ENCODE results near the gene PHF20. TPM values are rescaled to one million over a fixed set of nuclear protein-coding genes. Genes with fewer than 3 reads are reported as not detected.

The PHF20 gene
- total and polyA plus RNA-seq, 2 of the 13 experiments (the other 11 are each of a cell fraction or from before 2014, with no cell fraction given) = 22.8 to 34.1 TPM

DNA sequence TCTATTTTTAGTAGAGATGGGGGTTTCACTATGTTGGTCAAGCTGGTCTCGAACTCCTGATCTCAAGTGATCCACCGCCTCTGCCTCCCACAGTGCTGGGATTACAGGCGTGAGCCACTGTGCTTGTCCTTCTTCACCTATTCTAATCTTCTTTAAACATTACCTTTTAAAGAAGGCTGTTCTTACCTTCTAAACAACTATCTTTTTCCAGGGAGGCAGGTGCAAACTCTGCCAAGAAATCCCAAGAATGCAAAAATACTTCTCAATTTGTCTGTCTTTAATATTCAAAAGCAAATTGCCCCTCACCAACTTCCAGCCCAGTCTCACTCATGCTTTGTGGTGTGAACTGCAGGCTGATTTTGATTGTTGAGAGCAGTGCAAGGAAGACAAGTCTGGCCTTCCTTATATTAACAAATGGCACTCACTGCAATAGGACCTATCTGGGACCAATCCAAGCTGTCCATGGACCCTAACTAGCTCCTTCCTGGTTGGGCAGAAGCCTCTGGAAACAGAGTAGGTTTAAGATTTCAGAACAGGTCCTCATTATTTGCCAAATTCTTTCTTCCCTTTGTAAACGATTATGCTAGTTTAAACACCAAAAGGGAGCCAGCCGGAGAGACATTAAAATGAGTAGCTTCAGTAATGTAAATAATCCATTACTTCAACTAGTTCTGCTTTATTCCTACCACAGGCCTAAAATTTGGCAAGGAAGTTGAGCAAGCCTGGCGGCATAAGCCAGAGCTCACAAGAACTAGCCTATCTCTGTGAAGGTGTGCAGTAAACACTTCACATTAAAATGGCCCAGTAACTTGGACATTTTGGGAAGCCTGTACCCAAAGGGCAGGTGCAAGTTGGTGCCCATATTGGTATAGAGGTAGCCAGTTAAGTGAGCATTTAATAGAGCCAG, 180.9 kb downstream of the PHF20 start (continued):
- TF ChIP-seq, protein P1, sequence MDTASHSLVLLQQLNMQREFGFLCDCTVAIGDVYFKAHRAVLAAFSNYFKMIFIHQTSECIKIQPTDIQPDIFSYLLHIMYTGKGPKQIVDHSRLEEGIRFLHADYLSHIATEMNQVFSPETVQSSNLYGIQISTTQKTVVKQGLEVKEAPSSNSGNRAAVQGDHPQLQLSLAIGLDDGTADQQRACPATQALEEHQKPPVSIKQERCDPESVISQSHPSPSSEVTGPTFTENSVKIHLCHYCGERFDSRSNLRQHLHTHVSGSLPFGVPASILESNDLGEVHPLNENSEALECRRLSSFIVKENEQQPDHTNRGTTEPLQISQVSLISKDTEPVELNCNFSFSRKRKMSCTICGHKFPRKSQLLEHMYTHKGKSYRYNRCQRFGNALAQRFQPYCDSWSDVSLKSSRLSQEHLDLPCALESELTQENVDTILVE (CRISPR knock-in tag; IDR thresholded peaks at IDR 0.05) = peak; percentile 18; the same call in 1 of the 2 replicates
- 0 out of 2 replicates have a peak, but pooled peaks have one; percentile 22 for TF ChIP-seq NR2F2 (IDR thresholded peaks at IDR 0.05; ENCODE audit: borderline replicate concordance, low read depth)
- TF ChIP-seq, protein P2, sequence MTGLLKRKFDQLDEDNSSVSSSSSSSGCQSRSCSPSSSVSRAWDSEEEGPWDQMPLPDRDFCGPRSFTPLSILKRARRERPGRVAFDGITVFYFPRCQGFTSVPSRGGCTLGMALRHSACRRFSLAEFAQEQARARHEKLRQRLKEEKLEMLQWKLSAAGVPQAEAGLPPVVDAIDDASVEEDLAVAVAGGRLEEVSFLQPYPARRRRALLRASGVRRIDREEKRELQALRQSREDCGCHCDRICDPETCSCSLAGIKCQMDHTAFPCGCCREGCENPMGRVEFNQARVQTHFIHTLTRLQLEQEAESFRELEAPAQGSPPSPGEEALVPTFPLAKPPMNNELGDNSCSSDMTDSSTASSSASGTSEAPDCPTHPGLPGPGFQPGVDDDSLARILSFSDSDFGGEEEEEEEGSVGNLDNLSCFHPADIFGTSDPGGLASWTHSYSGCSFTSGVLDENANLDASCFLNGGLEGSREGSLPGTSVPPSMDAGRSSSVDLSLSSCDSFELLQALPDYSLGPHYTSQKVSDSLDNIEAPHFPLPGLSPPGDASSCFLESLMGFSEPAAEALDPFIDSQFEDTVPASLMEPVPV (CRISPR knock-in tag; IDR thresholded peaks at IDR 0.05) = no peak
- TF ChIP-seq NFYC (CRISPR knock-in tag; IDR thresholded peaks at IDR 0.05) = 0 out of 2 replicates have a peak, but pooled peaks have one; percentile 6
- TF ChIP-seq, protein P3, sequence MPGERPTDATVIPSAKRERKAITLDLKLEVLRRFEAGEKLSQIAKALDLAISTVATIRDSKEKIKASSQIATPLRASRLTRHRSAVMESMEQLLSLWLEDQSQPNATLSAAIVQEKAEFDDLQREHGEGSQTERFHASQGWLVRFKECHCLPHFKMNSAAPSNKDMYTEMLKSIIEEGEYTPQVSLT (CRISPR knock-in tag; IDR thresholded peaks at IDR 0.05; ENCODE audit: borderline replicate concordance, low read depth) = no peak
- TF ChIP-seq, protein P4, sequence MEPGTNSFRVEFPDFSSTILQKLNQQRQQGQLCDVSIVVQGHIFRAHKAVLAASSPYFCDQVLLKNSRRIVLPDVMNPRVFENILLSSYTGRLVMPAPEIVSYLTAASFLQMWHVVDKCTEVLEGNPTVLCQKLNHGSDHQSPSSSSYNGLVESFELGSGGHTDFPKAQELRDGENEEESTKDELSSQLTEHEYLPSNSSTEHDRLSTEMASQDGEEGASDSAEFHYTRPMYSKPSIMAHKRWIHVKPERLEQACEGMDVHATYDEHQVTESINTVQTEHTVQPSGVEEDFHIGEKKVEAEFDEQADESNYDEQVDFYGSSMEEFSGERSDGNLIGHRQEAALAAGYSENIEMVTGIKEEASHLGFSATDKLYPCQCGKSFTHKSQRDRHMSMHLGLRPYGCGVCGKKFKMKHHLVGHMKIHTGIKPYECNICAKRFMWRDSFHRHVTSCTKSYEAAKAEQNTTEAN (CRISPR knock-in tag; conservative IDR thresholded peaks at IDR 0.05) = peak; percentile 71; the same call in 1 of the 2 replicates
- peak; percentile 52; the same call in 1 of the 2 replicates for TF ChIP-seq ZNF256 (CRISPR knock-in tag; conservative IDR thresholded peaks at IDR 0.05)
- no peak for TF ChIP-seq ELF4 (CRISPR knock-in tag; IDR thresholded peaks at IDR 0.05; ENCODE audit: borderline replicate concordance)
- TF ChIP-seq, protein P5, sequence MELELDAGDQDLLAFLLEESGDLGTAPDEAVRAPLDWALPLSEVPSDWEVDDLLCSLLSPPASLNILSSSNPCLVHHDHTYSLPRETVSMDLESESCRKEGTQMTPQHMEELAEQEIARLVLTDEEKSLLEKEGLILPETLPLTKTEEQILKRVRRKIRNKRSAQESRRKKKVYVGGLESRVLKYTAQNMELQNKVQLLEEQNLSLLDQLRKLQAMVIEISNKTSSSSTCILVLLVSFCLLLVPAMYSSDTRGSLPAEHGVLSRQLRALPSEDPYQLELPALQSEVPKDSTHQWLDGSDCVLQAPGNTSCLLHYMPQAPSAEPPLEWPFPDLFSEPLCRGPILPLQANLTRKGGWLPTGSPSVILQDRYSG (CRISPR knock-in tag; IDR thresholded peaks at IDR 0.05) = 0 out of 2 replicates have a peak, but pooled peaks have one; percentile 29
- TF ChIP-seq, protein P6, sequence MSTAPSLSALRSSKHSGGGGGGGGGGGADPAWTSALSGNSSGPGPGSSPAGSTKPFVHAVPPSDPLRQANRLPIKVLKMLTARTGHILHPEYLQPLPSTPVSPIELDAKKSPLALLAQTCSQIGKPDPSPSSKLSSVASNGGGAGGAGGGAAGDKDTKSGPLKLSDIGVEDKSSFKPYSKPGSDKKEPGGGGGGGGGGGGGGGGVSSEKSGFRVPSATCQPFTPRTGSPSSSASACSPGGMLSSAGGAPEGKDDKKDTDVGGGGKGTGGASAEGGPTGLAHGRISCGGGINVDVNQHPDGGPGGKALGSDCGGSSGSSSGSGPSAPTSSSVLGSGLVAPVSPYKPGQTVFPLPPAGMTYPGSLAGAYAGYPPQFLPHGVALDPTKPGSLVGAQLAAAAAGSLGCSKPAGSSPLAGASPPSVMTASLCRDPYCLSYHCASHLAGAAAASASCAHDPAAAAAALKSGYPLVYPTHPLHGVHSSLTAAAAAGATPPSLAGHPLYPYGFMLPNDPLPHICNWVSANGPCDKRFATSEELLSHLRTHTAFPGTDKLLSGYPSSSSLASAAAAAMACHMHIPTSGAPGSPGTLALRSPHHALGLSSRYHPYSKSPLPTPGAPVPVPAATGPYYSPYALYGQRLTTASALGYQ (CRISPR knock-in tag; IDR thresholded peaks at IDR 0.05) = peak; percentile 40; the same call in 1 of the 2 replicates
